Mucosa of descending colon (tissue), 3 donors: ENCODE results near the gene GRAMD1A. TPM values are rescaled to one million over a fixed set of nuclear protein-coding genes. Genes with fewer than 3 reads are reported as not detected.
A peak's percentile ranks its signal among the peaks of the same experiment; 100 is the strongest.
"Not testable (repeated sequence)": the region's sequence is repeated elsewhere in the genome, so short reads cannot be mapped to it uniquely, and the experiment has no call there.

Experiments used
- ATAC-seq: fragments of 200-7000 bp; cut with Tn5 transposase; one replicate; pipeline ENCODE4 v1.9.1; 2020; ENCODE audit warnings: mild to moderate bottlenecking, moderate library complexity
- DNase-seq, 3 donors: peaks; one replicate each; pipeline ENCODE4 v3.0.0-alpha.2; 2020
- H3K36me3 ChIP-seq: fragments of 200-600 bp; one replicate; pipeline ENCODE4 v1.8.0; 2021; ENCODE audit warnings: low read depth, mild to moderate bottlenecking
- H3K4me1 ChIP-seq: fragments of 200-600 bp; one replicate; pipeline ENCODE4 v1.8.0; 2021; ENCODE audit warnings: low read depth, mild to moderate bottlenecking
- H3K4me3 ChIP-seq: fragments of 200-600 bp; one replicate; pipeline ENCODE4 v1.8.0; 2021; ENCODE audit warnings: mild to moderate bottlenecking
- H3K9me3 ChIP-seq: fragments of 200-600 bp; one replicate; pipeline ENCODE4 v1.8.0; 2021; ENCODE audit warnings: mild to moderate bottlenecking
- intact Hi-C, 2 donors: fragments of 100-400 bp; cut with DNase I in 1 of 2; cut with micrococcal nuclease in 1 of 2; formaldehyde crosslinking; loops; one replicate each; pipeline versions ENCODE4 v1.11.0 to v1.11.1; 2022; cut with DNase I, micrococcal nuclease
- total RNA-seq, 3 donors: library from RNA; stranded (reverse); fragmentation: NEBNext Ultra II Directional in 2 of 3; extraction: Animal tissue kit (Norgen Biotek cat#: 25700) in 2 of 3; gene quantifications; one replicate each; pipeline versions ENCODE4 v1.2.1 to v1.2.4, GENCODE V29; 2021 to 2023
- TF ChIP-seq, protein P1 (sequence below): fragments of 200-600 bp; IDR thresholded peaks from one replicate; pipeline ENCODE4 v1.8.0; 2022; ENCODE audit warnings: antibody characterized with exemption, mild to moderate bottlenecking
- donor health status: DM: no; HTN: no; CAD: no; lungs with moderate emphysema.
- donor health status: DM: no; HTN: no; CAD: no.
- donor health status: DM: no; HTN: yes; CAD: no.

GRAMD1A gene
- total RNA-seq, 3 donors from 2014 or later: 32.5 to 53.1 (median 33.8) TPM

DNA sequence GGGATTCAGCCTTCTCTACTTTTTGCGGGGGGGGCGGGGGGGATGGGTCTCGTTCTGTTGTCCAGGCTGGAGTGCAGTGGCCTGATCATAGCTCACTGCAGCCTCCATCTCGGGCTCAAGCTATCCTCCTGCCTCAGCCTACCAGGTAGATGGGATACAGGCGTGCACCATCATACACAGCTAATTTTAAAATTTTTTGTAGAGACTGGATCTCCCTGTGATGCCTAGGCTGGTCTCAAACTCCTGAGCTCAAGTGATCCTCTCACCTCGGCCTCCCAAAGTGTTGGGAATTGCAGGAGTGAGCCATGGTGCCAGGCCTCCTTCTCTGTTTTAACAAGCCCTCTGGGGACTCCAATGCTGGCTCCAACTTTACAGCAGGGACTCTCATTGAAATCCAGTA lies 35.5 kb upstream of the GRAMD1A start:
- Histone ChIP-seq H3K36me3 (peaks cover 4% of the 10 kb centered on the region), H3K9me3 (peaks cover 19% of the 10 kb centered on the region), H3K4me1 (peaks cover 6% of the 10 kb centered on the region), H3K4me3 (no peak overlapping the region)
- DNase-seq (no peak), ATAC-seq (no peak)
- TF ChIP-seq, protein P1, sequence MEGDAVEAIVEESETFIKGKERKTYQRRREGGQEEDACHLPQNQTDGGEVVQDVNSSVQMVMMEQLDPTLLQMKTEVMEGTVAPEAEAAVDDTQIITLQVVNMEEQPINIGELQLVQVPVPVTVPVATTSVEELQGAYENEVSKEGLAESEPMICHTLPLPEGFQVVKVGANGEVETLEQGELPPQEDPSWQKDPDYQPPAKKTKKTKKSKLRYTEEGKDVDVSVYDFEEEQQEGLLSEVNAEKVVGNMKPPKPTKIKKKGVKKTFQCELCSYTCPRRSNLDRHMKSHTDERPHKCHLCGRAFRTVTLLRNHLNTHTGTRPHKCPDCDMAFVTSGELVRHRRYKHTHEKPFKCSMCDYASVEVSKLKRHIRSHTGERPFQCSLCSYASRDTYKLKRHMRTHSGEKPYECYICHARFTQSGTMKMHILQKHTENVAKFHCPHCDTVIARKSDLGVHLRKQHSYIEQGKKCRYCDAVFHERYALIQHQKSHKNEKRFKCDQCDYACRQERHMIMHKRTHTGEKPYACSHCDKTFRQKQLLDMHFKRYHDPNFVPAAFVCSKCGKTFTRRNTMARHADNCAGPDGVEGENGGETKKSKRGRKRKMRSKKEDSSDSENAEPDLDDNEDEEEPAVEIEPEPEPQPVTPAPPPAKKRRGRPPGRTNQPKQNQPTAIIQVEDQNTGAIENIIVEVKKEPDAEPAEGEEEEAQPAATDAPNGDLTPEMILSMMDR: no peak
- intact Hi-C loops: no loop called here

GRCh38 chr19:34965505-34965904 lies 34.6 kb upstream of the GRAMD1A start:
- H3K4me1 ChIP-seq, intact Hi-C loops, H3K4me3 ChIP-seq, DNase-seq, H3K36me3 ChIP-seq, ATAC-seq: not testable (repeated sequence)
- H3K9me3 ChIP-seq: peaks cover 10% of the 10 kb centered on the region

- no peaks in the 10 kb centered on the region for H3K36me3 ChIP-seq
- H3K4me3 ChIP-seq: no peak overlapping the region
- intact Hi-C loops: no loop called here
- peaks cover 5% of the 10 kb centered on the region for H3K4me1 ChIP-seq
- no peak for DNase-seq
- H3K9me3 ChIP-seq: no peaks in the 10 kb centered on the region
- TF ChIP-seq, protein P1: no peak
- ATAC-seq: no peak
Observed at GRCh38 chr19:34967551-34967950, 32.6 kb upstream of the GRAMD1A start.

DNA sequence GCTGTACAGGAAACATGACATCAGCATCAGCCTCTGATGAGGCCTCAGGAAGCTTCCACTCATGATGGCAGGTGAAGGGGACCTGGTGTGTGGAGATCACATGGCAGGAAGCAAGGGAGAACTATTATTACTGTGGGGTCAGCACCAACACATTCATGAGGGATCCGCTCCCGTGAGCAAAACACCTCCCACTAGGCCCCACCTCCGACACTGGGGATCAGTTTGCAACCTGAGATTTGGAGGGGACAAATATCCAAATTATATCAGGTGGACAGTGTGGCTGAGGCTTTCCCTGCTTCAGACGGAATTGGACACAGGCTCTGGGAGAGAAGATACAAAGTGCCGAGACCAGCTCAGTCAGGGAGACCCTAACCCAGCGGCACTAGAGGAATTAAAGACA lies 30.4 kb upstream of the GRAMD1A start:
- Histone ChIP-seq H3K9me3 (no peaks in the 10 kb centered on the region), H3K4me1 (peaks cover 5% of the 10 kb centered on the region), H3K4me3 (no peak overlapping the region), H3K36me3 (no peaks in the 10 kb centered on the region)
- intact Hi-C loops: loop anchor here in 1 of 2 donors (5.0 kb wide), 1 partner anchor 43 kb away; no protein-coding TSS in a partner anchor
- TF ChIP-seq, protein P1: no peak
- DNase-seq: no peak
- ATAC-seq: no peak

GRCh38 chr19:34970185-34970780 lies 29.8 kb upstream of the GRAMD1A start:
- H3K36me3 ChIP-seq, ATAC-seq, H3K9me3 ChIP-seq, H3K4me1 ChIP-seq, H3K4me3 ChIP-seq, DNase-seq: not testable (repeated sequence)
- intact Hi-C loops: loop anchor here in 1 of 2 donors (5.0 kb wide), 1 partner anchor 42 kb away; no protein-coding TSS in a partner anchor

- Histone ChIP-seq H3K36me3 (no peaks in the 10 kb centered on the region), H3K4me3 (no peak overlapping the region), H3K4me1 (peaks cover 5% of the 10 kb centered on the region), H3K9me3 (peaks cover 7% of the 10 kb centered on the region)
- DNase-seq: peak in 1 of 3 donors; percentile 1
- TF ChIP-seq, protein P1: no peak
- intact Hi-C loops: loop anchor here (2.0 to 5.0 kb wide), 2 partner anchors 40 to 41 kb away; no protein-coding TSS in a partner anchor
- ATAC-seq: no peak
Observed at GRCh38 chr19:34972163-34972705, 27.9 kb upstream of the GRAMD1A start.
